Endodermal cell (in vitro differentiated cells): ENCODE measurements around the gene HAUS8. TPM values are rescaled to one million over a fixed set of nuclear protein-coding genes. Genes with fewer than 3 reads are reported as not detected.

Experiments used
- DNase-seq: peaks from one replicate; pipeline ENCODE4 v3.0.0-alpha.2; 2017
- H3K27ac ChIP-seq: 2 replicates; pipeline ENCODE4 v1.5.1; 2013; ENCODE audit warnings: mild to moderate bottlenecking, low read depth, low read length, moderate library complexity
- H3K27me3 ChIP-seq: 2 replicates; pipeline ENCODE4 v1.6.1; 2013; ENCODE audit warnings: mild to moderate bottlenecking, low read length, moderate library complexity; ENCODE audit not compliant: insufficient read depth, control insufficient read depth, poor library complexity, severe bottlenecking
- H3K36me3 ChIP-seq: 2 replicates; pipeline ENCODE4 v1.7.0; 2013; ENCODE audit warnings: mild to moderate bottlenecking, low read length, moderate library complexity; ENCODE audit not compliant: control insufficient read depth, insufficient read depth
- H3K4me1 ChIP-seq: one replicate; pipeline ENCODE4 v1.7.0; 2013; ENCODE audit warnings: low read length; ENCODE audit not compliant: control insufficient read depth, insufficient read depth
- H3K4me3 ChIP-seq: 2 replicates; pipeline ENCODE4 v1.5.1; 2013; ENCODE audit warnings: mild to moderate bottlenecking, low read length, moderate library complexity
- H3K9ac ChIP-seq: 2 replicates; pipeline ENCODE4 v1.6.1; 2013; ENCODE audit warnings: mild to moderate bottlenecking, low read length, moderate library complexity; ENCODE audit not compliant: poor library complexity, severe bottlenecking; ENCODE audit errors: extremely low read depth
- H3K9me3 ChIP-seq: 2 replicates; pipeline ENCODE4 v1.6.1; 2013; ENCODE audit warnings: mild to moderate bottlenecking, low read length, moderate library complexity; ENCODE audit not compliant: control insufficient read depth
- H3K27ac Mint-ChIP-seq: 2 replicates; pipeline ENCODE4 v1.8.0; 2020; ENCODE audit warnings: mixed read lengths
- H3K27me3 Mint-ChIP-seq: 2 replicates; pipeline ENCODE4 v1.8.0; 2021; ENCODE audit warnings: mild to moderate bottlenecking, mixed read lengths; ENCODE audit not compliant: insufficient read depth
- H3K36me3 Mint-ChIP-seq: 2 replicates; pipeline ENCODE4 v1.8.0; 2020; ENCODE audit warnings: low read depth, mixed read lengths
- H3K4me1 Mint-ChIP-seq: 2 replicates; pipeline ENCODE4 v1.8.0; 2020; ENCODE audit warnings: mixed read lengths
- H3K4me3 Mint-ChIP-seq: 2 replicates; pipeline ENCODE4 v1.8.0; 2020; ENCODE audit warnings: mild to moderate bottlenecking, moderate library complexity, mixed read lengths
- H3K9me3 Mint-ChIP-seq: 2 replicates; pipeline ENCODE4 v1.8.0; 2020; ENCODE audit warnings: mild to moderate bottlenecking, mixed read lengths
- CTCF ChIP-seq: fragments of 200-600 bp; sonication (generic); conservative IDR thresholded peaks from 2 replicates; pipeline ENCODE4 v1.5.0; 2021; ENCODE audit warnings: antibody characterized with exemption, mild to moderate bottlenecking
- WGBS, 2 experiments: methylation state at CpG; one replicate each; pipeline versions ENCODE4 v1.1.5 to v1.1.7; 2013; ENCODE audit warnings: missing lambda C conversion rate in 2 of 2, mixed read lengths in 1 of 2; ENCODE audit not compliant: insufficient coverage in 1 of 2, insufficient read length in 1 of 2; 5-methylcytosine and 5-hydroxymethylcytosine counted together
- total RNA-seq, 2 donors: library from RNA; stranded (reverse); fragmentation: NEBNext Ultra II Directional in 1 of 2; extraction: Animal tissue kit (Norgen Biotek cat#: 25700) in 1 of 2; gene quantifications; 2 replicates in 1 of 2; 3 replicates in 1 of 2; pipeline ENCODE4 v1.2.1, GENCODE V29; 2021

HAUS8 gene
- total RNA-seq, 2 donors from 2014 or later, result 19.4 to 19.9 TPM

DNA sequence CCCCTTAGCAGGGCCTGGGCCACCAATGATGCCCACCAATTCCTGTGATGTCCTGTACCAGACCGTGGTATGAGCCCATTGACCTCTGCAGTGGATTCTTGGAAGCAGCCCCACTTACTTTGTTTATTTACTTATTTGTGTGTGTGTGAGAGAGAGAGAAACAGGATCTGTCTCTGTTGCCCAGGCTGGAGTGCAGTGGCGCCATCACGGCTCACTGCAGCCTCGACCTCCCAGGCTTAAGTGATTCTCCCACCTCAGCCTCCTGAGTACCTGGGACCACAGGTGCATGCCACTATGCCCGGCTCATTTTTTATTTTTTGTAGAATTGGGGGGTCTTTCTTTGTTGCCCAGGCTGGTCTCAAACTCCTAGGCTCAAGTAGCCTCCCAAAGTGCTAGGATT, 13.3 kb upstream of the HAUS8 start:
- Histone ChIP-seq H3K4me3 (no peak overlapping the region), H3K4me1 (no peaks in the 10 kb centered on the region), H3K36me3 (peaks cover 18% of the 10 kb centered on the region), H3K9me3 (no peaks in the 10 kb centered on the region), H3K27me3 (no peaks in the 10 kb centered on the region), H3K9ac (no peak overlapping the region), H3K27ac (no peak overlapping the region)
- Mint-ChIP-seq H3K27me3 (no peaks in the 10 kb centered on the region), H3K9me3 (no peaks in the 10 kb centered on the region), H3K4me3 (no peak overlapping the region), H3K4me1 (no peaks in the 10 kb centered on the region), H3K27ac (no peak overlapping the region), H3K36me3 (peaks cover 23% of the 10 kb centered on the region)
- DNase-seq, result no peak
- WGBS, 2 experiments, result 91 to 99% methylated on average over 3 to 5 of the region's 5 CpGs
- TF ChIP-seq CTCF, result no peak

DNA sequence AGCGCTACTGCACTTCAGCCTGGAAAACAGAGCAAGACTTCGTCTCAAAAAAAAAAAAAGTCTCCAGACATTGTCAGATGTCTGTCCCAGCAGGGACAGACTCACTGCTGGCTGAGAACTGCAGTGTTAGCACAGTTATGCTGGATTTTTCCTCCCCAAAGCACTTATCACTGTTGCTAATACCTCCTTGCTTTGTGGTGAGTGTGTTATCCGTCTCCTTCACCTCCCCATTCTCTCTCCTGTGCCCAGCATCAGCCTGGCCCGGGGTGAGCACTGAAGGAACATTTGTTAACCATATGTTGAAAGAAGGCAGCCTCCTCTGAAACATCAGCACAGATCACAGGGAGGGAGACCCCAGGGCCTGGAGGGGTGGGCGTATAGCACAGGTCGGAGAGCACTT, 11.6 kb upstream of the HAUS8 start:
- no peak for TF ChIP-seq CTCF
- H3K4me1 ChIP-seq, result no peaks in the 10 kb centered on the region
- H3K4me3 ChIP-seq, result no peak overlapping the region
- Mint-ChIP-seq H3K9me3 (no peaks in the 10 kb centered on the region), H3K27me3 (no peaks in the 10 kb centered on the region), H3K36me3 (peaks cover 20% of the 10 kb centered on the region), H3K4me1 (peaks cover 6% of the 10 kb centered on the region), H3K4me3 (no peak overlapping the region), H3K27ac (peak overlapping the region; percentile 40)
- H3K27me3 ChIP-seq, result no peaks in the 10 kb centered on the region
- H3K36me3 ChIP-seq, result peaks cover 18% of the 10 kb centered on the region
- no peaks in the 10 kb centered on the region for H3K9me3 ChIP-seq
- no peak for DNase-seq
- H3K9ac ChIP-seq, result no peak overlapping the region
- H3K27ac ChIP-seq, result no peak overlapping the region
- WGBS, 2 experiments, result 90 to 98% methylated on average over 2 to 6 of the region's 6 CpGs

DNA sequence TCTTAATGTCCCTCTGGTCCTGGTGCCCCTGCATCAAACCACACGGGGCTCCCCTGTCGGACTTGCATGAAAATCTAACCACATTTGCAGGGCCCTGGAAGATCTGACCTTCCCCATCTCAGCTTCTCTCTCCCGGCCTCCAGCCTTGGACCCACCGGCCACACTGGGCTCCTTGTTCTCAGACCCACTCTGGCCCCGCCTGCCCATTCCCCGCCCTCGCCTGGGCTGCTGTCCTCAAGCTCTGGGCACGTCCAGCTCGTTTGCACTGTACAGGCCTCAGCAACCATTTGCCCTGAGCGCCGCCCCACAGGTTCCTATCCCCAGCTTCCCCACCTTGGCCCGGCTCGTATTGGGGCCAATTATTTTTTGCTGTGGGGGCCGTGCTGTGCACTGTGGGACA, 10.9 kb upstream of the HAUS8 start:
- no peak overlapping the region for H3K27ac ChIP-seq
- 95 to 97% methylated on average over 9 to 14 of the region's 14 CpGs for WGBS, 2 experiments
- H3K9ac ChIP-seq, result no peak overlapping the region
- H3K27me3 ChIP-seq, result no peaks in the 10 kb centered on the region
- Mint-ChIP-seq H3K9me3 (no peaks in the 10 kb centered on the region), H3K27me3 (no peaks in the 10 kb centered on the region), H3K4me1 (peaks cover 6% of the 10 kb centered on the region), H3K36me3 (peaks cover 20% of the 10 kb centered on the region), H3K27ac (no peak overlapping the region), H3K4me3 (no peak overlapping the region)
- no peak overlapping the region for H3K4me3 ChIP-seq
- no peak for TF ChIP-seq CTCF
- peaks cover 18% of the 10 kb centered on the region for H3K36me3 ChIP-seq
- H3K9me3 ChIP-seq, result no peaks in the 10 kb centered on the region
- H3K4me1 ChIP-seq, result no peaks in the 10 kb centered on the region
- DNase-seq, result no peak
